Measurements from ENCODE around the gene ARPP21. TPM values are rescaled to one million over a fixed set of nuclear protein-coding genes. Genes with fewer than 3 reads are reported as not detected.

Gene ARPP21
- not detected for polyA plus RNA-seq (2013, experiment 1 of 2)
- not detected for polyA plus RNA-seq (2013, experiment 2 of 2)

DNA sequence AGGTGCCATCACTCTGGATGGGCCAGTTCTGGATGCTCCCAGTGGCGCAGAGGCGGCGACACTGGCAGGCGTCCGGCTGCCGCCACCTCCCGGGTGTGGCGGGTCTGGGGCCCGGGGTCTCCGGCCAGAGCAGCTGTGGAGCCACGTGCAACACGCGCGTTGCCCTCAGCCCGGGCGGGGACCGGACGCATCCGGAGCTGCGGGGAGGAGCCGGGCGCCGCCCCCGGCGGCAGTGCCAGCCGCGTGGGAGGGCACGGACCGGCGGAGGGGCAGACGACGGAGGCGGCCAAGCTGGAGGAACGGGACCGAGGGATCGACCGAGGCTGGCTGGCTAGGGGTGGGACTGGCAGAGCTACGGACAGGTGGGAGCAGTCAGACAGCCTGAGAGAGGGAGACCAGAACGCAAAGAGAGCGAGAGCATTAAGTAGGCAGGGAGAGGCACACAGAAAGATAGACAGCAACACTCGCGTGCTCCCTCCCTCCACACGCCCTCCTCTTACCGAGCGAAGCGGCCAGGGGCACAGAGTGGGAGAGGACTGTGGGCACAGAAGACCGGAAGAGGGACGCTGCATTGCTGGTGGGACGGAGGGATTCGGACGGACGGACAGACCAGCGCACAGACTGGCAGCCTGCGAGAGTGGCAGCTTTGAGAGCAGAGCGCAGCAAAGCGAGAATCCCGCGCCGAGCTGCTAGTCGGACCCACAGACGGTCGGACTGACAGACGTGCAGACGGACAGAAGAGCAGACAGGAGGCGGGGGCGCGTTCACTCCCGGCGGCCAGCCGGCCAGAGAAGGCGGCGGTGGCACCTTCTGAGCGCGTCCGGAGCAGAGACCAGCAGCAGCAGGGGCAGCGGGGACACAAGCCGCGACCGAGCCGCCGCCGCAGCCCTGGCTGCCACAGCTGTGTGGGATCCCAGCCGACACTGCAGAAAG, at the start of gene ARPP21:
TSS of gene ARPP21 (plus strand) at position 272 of the 933 bp plus-strand sequence. CDS start 42,227 bp downstream, outside the sequence.
- Histone ChIP-seq H4K8ac (ENCODE audit: low read depth, low read length) (no peak within 1 kb of the TSS), H3K27ac (ENCODE audit: low read depth, low read length) (no peak within 1 kb of the TSS), H3K27me3 (ENCODE audit: insufficient read depth, low read length, poor library complexity) (peaks cover 22% of the 10 kb centered on the region), H2BK5ac (ENCODE audit: low read length) (no peak within 1 kb of the TSS), H3K4me1 (ENCODE audit: control insufficient read depth, low read depth, low read length) (no peaks in the 10 kb centered on the region), H2BK120ac (ENCODE audit: low read depth, low read length) (no peak within 1 kb of the TSS), H3K4ac (ENCODE audit: low read depth, low read length) (no peak within 1 kb of the TSS), H3K18ac (ENCODE audit: low read length) (no peak within 1 kb of the TSS), H2BK15ac (replicated peaks; ENCODE audit: low read depth) (no peak within 1 kb of the TSS), H2AK5ac (ENCODE audit: low read length) (no peak within 1 kb of the TSS), H3K23ac (ENCODE audit: low read length) (no peak within 1 kb of the TSS), H3K4me2 (ENCODE audit: low read length) (peak within 1 kb of the TSS; percentile 92), H3K56ac (ENCODE audit: low read length) (peak within 1 kb of the TSS; percentile 73), H3K79me2 (ENCODE audit: control insufficient read depth, insufficient read depth, low read length) (no peaks in the 10 kb centered on the region), H3K79me1 (ENCODE audit: low read length) (no peaks in the 10 kb centered on the region), H4K5ac (ENCODE audit: low read length) (no peak within 1 kb of the TSS), H3K4me3 (ENCODE audit: low read length) (peak within 1 kb of the TSS; percentile 9), H3K9ac (ENCODE audit: low read length) (peak within 1 kb of the TSS; percentile 37), H3K36me3 (ENCODE audit: control insufficient read depth, insufficient read depth, low read length) (no peaks in the 10 kb centered on the region)
- no CpG with 5 or more reads among the region's 83 CpGs for WGBS (ENCODE audit: extremely low coverage, insufficient coverage, low lambda C conversion rate)
- DNase-seq: peak; percentile 37

DNA sequence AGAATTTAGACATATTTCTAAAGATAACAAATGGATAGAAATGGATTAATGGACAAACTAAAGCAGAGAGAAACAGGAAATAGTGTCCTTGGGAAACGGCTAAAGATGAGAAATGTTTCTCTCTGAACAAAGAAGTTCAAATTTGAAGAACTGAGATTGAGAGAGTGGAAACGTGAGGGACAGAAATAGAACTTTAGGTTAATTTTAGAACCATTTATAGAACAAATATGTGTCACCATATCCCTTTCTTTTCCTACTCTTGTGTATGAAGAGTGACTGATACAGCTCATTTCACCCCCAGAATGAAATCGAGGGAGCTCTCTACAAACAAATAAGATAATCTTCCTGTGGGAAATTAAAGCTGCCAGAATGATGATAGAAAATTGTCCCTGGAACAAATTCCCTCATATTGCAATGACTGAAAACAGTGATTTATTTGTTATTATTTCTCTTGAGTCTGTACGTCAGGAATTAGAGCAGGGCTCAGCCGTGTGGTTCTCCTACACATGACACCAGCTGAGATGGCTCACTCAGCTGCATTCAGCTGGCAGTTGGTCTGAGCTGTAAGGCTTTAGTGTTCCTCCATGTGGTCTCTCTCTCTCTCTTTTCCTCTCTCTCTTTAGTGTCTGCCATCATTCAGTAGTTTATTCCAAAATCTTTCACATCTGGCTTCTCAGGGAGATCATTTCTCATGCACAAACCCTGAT, 46.6 kb upstream of the ARPP21 start:
- H3K79me1 ChIP-seq (ENCODE audit: low read length): no peaks in the 10 kb centered on the region
- H4K5ac ChIP-seq (ENCODE audit: low read length): no peak overlapping the region
- H3K27ac ChIP-seq (ENCODE audit: low read depth, low read length): no peak overlapping the region
- H2BK120ac ChIP-seq (ENCODE audit: low read depth, low read length): no peak overlapping the region
- no peak overlapping the region for H3K56ac ChIP-seq (ENCODE audit: low read length)
- H3K79me2 ChIP-seq (ENCODE audit: control insufficient read depth, insufficient read depth, low read length): no peaks in the 10 kb centered on the region
- H4K8ac ChIP-seq (ENCODE audit: low read depth, low read length): no peak overlapping the region
- no peaks in the 10 kb centered on the region for H3K27me3 ChIP-seq (ENCODE audit: insufficient read depth, low read length, poor library complexity)
- no peak overlapping the region for H3K4me2 ChIP-seq (ENCODE audit: low read length)
- H3K36me3 ChIP-seq (ENCODE audit: control insufficient read depth, insufficient read depth, low read length): no peaks in the 10 kb centered on the region
- H3K4me3 ChIP-seq (ENCODE audit: low read length): no peak overlapping the region
- H3K23ac ChIP-seq (ENCODE audit: low read length): no peak overlapping the region
- H2AK5ac ChIP-seq (ENCODE audit: low read length): no peak overlapping the region
- no CpG with 5 or more reads among the region's 5 CpGs for WGBS (ENCODE audit: extremely low coverage, insufficient coverage, low lambda C conversion rate)
- no peak overlapping the region for H3K9ac ChIP-seq (ENCODE audit: low read length)
- H2BK5ac ChIP-seq (ENCODE audit: low read length): no peak overlapping the region
- no peak overlapping the region for H2BK15ac ChIP-seq (replicated peaks; ENCODE audit: low read depth)
- no peaks in the 10 kb centered on the region for H3K4me1 ChIP-seq (ENCODE audit: control insufficient read depth, low read depth, low read length)
- no peak overlapping the region for H3K4ac ChIP-seq (ENCODE audit: low read depth, low read length)
- DNase-seq: no peak
- no peak overlapping the region for H3K18ac ChIP-seq (ENCODE audit: low read length)

DNA sequence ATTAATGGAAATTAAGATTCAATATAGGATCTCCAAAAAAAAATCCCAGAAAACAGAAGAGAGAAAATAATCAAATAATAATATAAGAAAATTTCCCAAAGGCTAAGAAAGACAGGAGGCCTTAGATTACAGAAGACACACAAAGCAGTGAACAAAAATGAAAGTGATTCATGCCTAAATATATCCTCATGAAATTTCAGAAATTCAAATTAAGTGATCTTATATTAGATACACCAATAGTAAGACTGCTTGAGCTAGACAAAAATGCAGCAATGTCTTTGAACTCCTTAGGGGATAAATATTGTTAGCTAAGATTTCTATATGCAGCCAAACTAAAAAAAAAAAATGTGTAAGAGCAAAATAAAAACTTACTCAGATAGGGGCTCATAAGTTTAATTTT, 44.6 kb upstream of the ARPP21 start:
- Histone ChIP-seq H2BK120ac (ENCODE audit: low read depth, low read length) (no peak overlapping the region), H3K4me1 (ENCODE audit: control insufficient read depth, low read depth, low read length) (no peaks in the 10 kb centered on the region), H3K79me1 (ENCODE audit: low read length) (no peaks in the 10 kb centered on the region), H3K36me3 (ENCODE audit: control insufficient read depth, insufficient read depth, low read length) (no peaks in the 10 kb centered on the region), H2BK5ac (ENCODE audit: low read length) (no peak overlapping the region), H3K23ac (ENCODE audit: low read length) (no peak overlapping the region), H2BK15ac (replicated peaks; ENCODE audit: low read depth) (no peak overlapping the region), H3K4me2 (ENCODE audit: low read length) (no peak overlapping the region), H3K4me3 (ENCODE audit: low read length) (no peak overlapping the region), H4K5ac (ENCODE audit: low read length) (no peak overlapping the region), H3K9ac (ENCODE audit: low read length) (no peak overlapping the region), H4K8ac (ENCODE audit: low read depth, low read length) (no peak overlapping the region), H3K18ac (ENCODE audit: low read length) (no peak overlapping the region), H2AK5ac (ENCODE audit: low read length) (no peak overlapping the region), H3K79me2 (ENCODE audit: control insufficient read depth, insufficient read depth, low read length) (no peaks in the 10 kb centered on the region), H3K27ac (ENCODE audit: low read depth, low read length) (no peak overlapping the region), H3K4ac (ENCODE audit: low read depth, low read length) (no peak overlapping the region), H3K27me3 (ENCODE audit: insufficient read depth, low read length, poor library complexity) (no peaks in the 10 kb centered on the region), H3K56ac (ENCODE audit: low read length) (no peak overlapping the region)
- DNase-seq: no peak

DNA sequence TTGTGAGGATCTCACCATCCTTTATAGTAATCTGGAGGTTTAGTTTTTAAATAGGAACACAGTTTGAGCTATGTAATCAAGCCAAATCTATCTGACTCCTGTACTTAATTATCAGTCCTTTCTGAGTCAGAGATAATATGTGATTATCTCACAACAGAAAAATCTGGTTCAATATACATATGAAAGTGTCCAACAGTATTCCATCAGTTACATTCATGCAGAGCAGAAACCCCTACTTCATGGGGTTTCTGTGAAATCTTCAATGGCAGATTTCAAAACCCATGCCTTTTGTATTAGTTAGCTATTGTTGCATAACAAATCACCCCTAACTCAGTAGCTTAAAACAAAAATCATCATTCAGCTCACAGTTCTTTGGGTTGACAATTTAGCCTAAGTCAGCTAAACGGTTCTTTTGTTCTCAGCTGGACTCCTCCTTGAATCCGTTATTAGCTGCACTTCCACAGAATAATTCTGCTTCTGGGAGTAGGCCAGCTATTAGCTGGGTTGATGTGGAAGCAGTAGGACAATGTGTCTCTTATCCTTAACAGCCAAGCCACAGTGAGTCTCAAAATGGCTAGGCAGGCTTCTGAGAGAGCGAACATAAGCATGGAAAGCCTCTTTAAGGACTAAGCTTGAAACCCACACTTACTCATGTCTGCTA, 42.9 kb upstream of the ARPP21 start:
- Histone ChIP-seq H3K27ac (ENCODE audit: low read depth, low read length) (no peak overlapping the region), H2AK5ac (ENCODE audit: low read length) (no peak overlapping the region), H3K23ac (ENCODE audit: low read length) (no peak overlapping the region), H3K79me1 (ENCODE audit: low read length) (no peaks in the 10 kb centered on the region), H3K18ac (ENCODE audit: low read length) (no peak overlapping the region), H3K4me3 (ENCODE audit: low read length) (no peak overlapping the region), H3K4me2 (ENCODE audit: low read length) (no peak overlapping the region), H2BK5ac (ENCODE audit: low read length) (no peak overlapping the region), H4K8ac (ENCODE audit: low read depth, low read length) (no peak overlapping the region), H4K5ac (ENCODE audit: low read length) (no peak overlapping the region), H3K4me1 (ENCODE audit: control insufficient read depth, low read depth, low read length) (no peaks in the 10 kb centered on the region), H3K27me3 (ENCODE audit: insufficient read depth, low read length, poor library complexity) (no peaks in the 10 kb centered on the region), H3K79me2 (ENCODE audit: control insufficient read depth, insufficient read depth, low read length) (no peaks in the 10 kb centered on the region), H2BK15ac (replicated peaks; ENCODE audit: low read depth) (no peak overlapping the region), H3K56ac (ENCODE audit: low read length) (no peak overlapping the region), H3K9ac (ENCODE audit: low read length) (no peak overlapping the region), H3K36me3 (ENCODE audit: control insufficient read depth, insufficient read depth, low read length) (no peaks in the 10 kb centered on the region), H3K4ac (ENCODE audit: low read depth, low read length) (no peak overlapping the region), H2BK120ac (ENCODE audit: low read depth, low read length) (no peak overlapping the region)
- no peak for DNase-seq
- WGBS (ENCODE audit: extremely low coverage, insufficient coverage, low lambda C conversion rate): no CpG with 5 or more reads among the region's 3 CpGs

DNA sequence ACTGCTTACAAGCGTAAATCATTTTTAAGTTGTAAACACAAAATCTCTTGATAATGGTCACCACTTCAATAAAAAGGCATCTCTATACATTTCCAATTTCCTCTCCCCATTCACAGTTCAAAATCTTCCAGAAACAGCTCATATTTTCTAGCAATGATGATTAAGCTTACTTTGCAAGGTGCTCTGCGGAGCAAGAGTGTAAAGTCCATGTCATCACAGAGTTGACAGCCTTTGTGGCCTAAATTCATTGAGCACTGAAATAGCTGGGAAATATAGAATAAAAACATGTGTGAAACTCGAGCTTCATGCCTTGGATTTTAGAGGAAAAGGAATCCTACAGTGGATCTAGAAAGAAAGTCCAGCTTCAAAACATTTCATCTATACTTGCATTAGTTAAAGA, 41.8 kb upstream of the ARPP21 start:
- no peak overlapping the region for H2AK5ac ChIP-seq (ENCODE audit: low read length)
- H3K27ac ChIP-seq (ENCODE audit: low read depth, low read length): no peak overlapping the region
- H3K36me3 ChIP-seq (ENCODE audit: control insufficient read depth, insufficient read depth, low read length): no peaks in the 10 kb centered on the region
- DNase-seq: no peak
- H3K18ac ChIP-seq (ENCODE audit: low read length): no peak overlapping the region
- H3K4me3 ChIP-seq (ENCODE audit: low read length): no peak overlapping the region
- H2BK5ac ChIP-seq (ENCODE audit: low read length): no peak overlapping the region
- H3K9ac ChIP-seq (ENCODE audit: low read length): no peak overlapping the region
- no peak overlapping the region for H2BK120ac ChIP-seq (ENCODE audit: low read depth, low read length)
- H3K23ac ChIP-seq (ENCODE audit: low read length): no peak overlapping the region
- WGBS (ENCODE audit: extremely low coverage, insufficient coverage, low lambda C conversion rate): no CpG with 5 or more reads among the region's 3 CpGs
- no peak overlapping the region for H3K4ac ChIP-seq (ENCODE audit: low read depth, low read length)
- H4K5ac ChIP-seq (ENCODE audit: low read length): no peak overlapping the region
- no peaks in the 10 kb centered on the region for H3K79me1 ChIP-seq (ENCODE audit: low read length)
- no peak overlapping the region for H3K56ac ChIP-seq (ENCODE audit: low read length)
- H4K8ac ChIP-seq (ENCODE audit: low read depth, low read length): no peak overlapping the region
- H3K79me2 ChIP-seq (ENCODE audit: control insufficient read depth, insufficient read depth, low read length): no peaks in the 10 kb centered on the region
- no peak overlapping the region for H3K4me2 ChIP-seq (ENCODE audit: low read length)
- H2BK15ac ChIP-seq (replicated peaks; ENCODE audit: low read depth): no peak overlapping the region
- H3K27me3 ChIP-seq (ENCODE audit: insufficient read depth, low read length, poor library complexity): no peaks in the 10 kb centered on the region
- H3K4me1 ChIP-seq (ENCODE audit: control insufficient read depth, low read depth, low read length): no peaks in the 10 kb centered on the region
